GM12878 (cell line): ENCODE measurements around the gene HERPUD2.

ENCODE experiments used
- CEBPB ChIP-seq, 2 experiments: fragments of 150-350 bp in 1 of 2; IDR thresholded peaks; 2 replicates each; pipeline ENCODE4 v1.6.1; 2012 to 2014; ENCODE audit warnings: low read depth in 2 of 2, low read length in 2 of 2, borderline replicate concordance in 1 of 2, inconsistent platforms in 1 of 2
- CTCF ChIP-seq, 3 experiments: IDR thresholded peaks in 2 of 3; conservative IDR thresholded peaks in 1 of 3; 2 replicates each; pipeline ENCODE4 v1.5.1; 2011; ENCODE audit warnings: low read depth in 3 of 3, low read length in 3 of 3, mild to moderate bottlenecking in 3 of 3, control low read depth in 2 of 3, moderate library complexity in 2 of 3, inconsistent platforms in 1 of 3, mixed read lengths in 1 of 3; ENCODE audit not compliant: control insufficient read depth in 2 of 3, insufficient read depth in 1 of 3; ENCODE audit errors: extremely low read depth in 1 of 3
- E2F4 ChIP-seq: IDR thresholded peaks from 2 replicates; pipeline ENCODE4 v1.6.1; 2012; ENCODE audit warnings: low read depth, low read length, improper control_type of control experiment
- HCFC1 ChIP-seq: fragments of 150-350 bp; IDR thresholded peaks from 2 replicates; pipeline ENCODE4 v1.6.1; 2014; ENCODE audit warnings: low read length
- IKZF2 ChIP-seq, 2 experiments: fragments of 450-650 bp; IDR thresholded peaks; 2 replicates each; pipeline ENCODE4 v1.6.1; 2017; ENCODE audit warnings: mild to moderate bottlenecking in 2 of 2, moderate library complexity in 2 of 2
- MYC ChIP-seq: IDR thresholded peaks from 2 replicates; pipeline ENCODE4 v1.6.1; 2011; ENCODE audit warnings: mild to moderate bottlenecking, low read length, moderate library complexity, inconsistent platforms; ENCODE audit not compliant: insufficient read depth, insufficient replicate concordance, insufficient read length, severe bottlenecking
- YBX1 ChIP-seq: fragments of 450-650 bp; IDR thresholded peaks from 2 replicates; pipeline ENCODE4 v1.6.1; 2016; ENCODE audit warnings: antibody characterized with exemption
- YY1 ChIP-seq: IDR thresholded peaks from 2 replicates; pipeline ENCODE4 v1.6.1; 2011; ENCODE audit warnings: low read depth, mild to moderate bottlenecking, low read length

- TF ChIP-seq MYC (no peak), YY1 (no peak), CTCF (IDR thresholded peaks at IDR 0.05 in 2 of 3, conservative IDR thresholded peaks at IDR 0.05 in 1 of 3; ENCODE audit: control insufficient read depth in 2 of 3, extremely low read depth in 1 of 3, insufficient read depth in 1 of 3, low read depth in 3 of 3, low read length in 3 of 3) (no peak), IKZF2 (IDR thresholded peaks at IDR 0.05) (no peak), YBX1 (no peak), E2F4 (no peak), CEBPB (IDR thresholded peaks at IDR 0.05; ENCODE audit: borderline replicate concordance in 1 of 2, low read depth in 2 of 2, low read length in 2 of 2) (no peak), HCFC1 (no peak)
Observed at GRCh38 chr7:35670856-35671569, 23.9 kb downstream of the HERPUD2 start.
